Transverse colon (tissue), 4 donors: ENCODE data around the gene PROSER2. TPM values are rescaled to one million over a fixed set of nuclear protein-coding genes. Genes with fewer than 3 reads are reported as not detected.
A peak's percentile ranks its signal among the peaks of the same experiment; 100 is the strongest.

Experiments used
- DNase-seq: peaks from one replicate; pipeline ENCODE4 v3.0.0-alpha.2; 2019
- H3K27ac ChIP-seq, 4 donors: fragments of 200-600 bp; sonication (generic); 2 replicates each; pipeline ENCODE4 v1.5.1; 2016 to 2018; ENCODE audit warnings: inconsistent platforms in 4 of 4
- H3K27me3 ChIP-seq: fragments of 200-600 bp; sonication (generic); 2 replicates; pipeline ENCODE4 v1.5.1; 2017; ENCODE audit warnings: inconsistent platforms
- H3K36me3 ChIP-seq, 4 donors: fragments of 200-600 bp; sonication (generic); 2 replicates each; pipeline ENCODE4 v1.5.1; 2017 to 2019; ENCODE audit warnings: inconsistent platforms in 4 of 4
- H3K4me1 ChIP-seq, 4 donors: fragments of 200-600 bp; sonication (generic); 2 replicates each; pipeline ENCODE4 v1.5.1; 2017 to 2020; ENCODE audit warnings: inconsistent platforms in 4 of 4
- H3K4me3 ChIP-seq, 4 donors: fragments of 200-600 bp; sonication (generic); 1 replicate in 1 of 4; 2 replicates in 3 of 4; pipeline versions ENCODE4 v1.5.1 to v1.6.1; 2017 to 2019; ENCODE audit warnings: inconsistent platforms in 4 of 4
- H3K9me3 ChIP-seq, 2 donors: fragments of 200-600 bp; sonication (generic); 2 replicates each; pipeline ENCODE4 v1.5.1; 2017 to 2019; ENCODE audit warnings: inconsistent platforms in 2 of 2
- EP300 ChIP-seq: sonication (generic); formaldehyde crosslinking; IDR thresholded peaks from one replicate; pipeline ENCODE4 v1.6.1; 2017; ENCODE audit warnings: antibody characterized with exemption, low read depth
- POLR2A ChIP-seq: fragments of 450-650 bp; IDR thresholded peaks from one replicate; pipeline ENCODE4 v1.6.1; 2016; ENCODE audit warnings: antibody characterized with exemption, mild to moderate bottlenecking, moderate library complexity
- POLR2AphosphoS5 ChIP-seq, 3 donors: sonication (generic); formaldehyde crosslinking; IDR thresholded peaks; one replicate each; pipeline ENCODE4 v1.6.1; 2016; ENCODE audit warnings: antibody characterized with exemption in 3 of 3
- WGBS, 2 donors: methylation state at CpG; one replicate each; pipeline ENCODE4 v1.1.5; 2018; ENCODE audit warnings: low coverage in 1 of 2; 5-methylcytosine and 5-hydroxymethylcytosine counted together
- in situ Hi-C, 4 donors: fragments of 200-750 bp; cut with MboI; loops; one replicate each; pipeline versions ENCODE4 v1.15.0 to v1.15.1; 2017; ENCODE audit warnings: low sequenced_read_pairs in 3 of 4, low pct_ligation_motif_present in 1 of 4, low pct_unique_long_range_greater_than_20kb in 1 of 4
- intact Hi-C: fragments of 100-400 bp; cut with DNase I; formaldehyde crosslinking; loops from one replicate; pipeline ENCODE4 v1.15.1; 2023; ENCODE audit warnings: low total_unique reads
- total RNA-seq, 4 donors: library from RNA; depleted of rRNA; stranded (reverse); fragments of >200 nt; gene quantifications; one replicate each; pipeline ENCODE4 v1.1.0, GENCODE V29; 2016
- TF ChIP-seq, protein P1 (sequence below), 5 experiments: fragments of 200-600 bp in 3 of 5; fragments of 450-650 bp in 2 of 5; sonication (generic) in 3 of 5; IDR thresholded peaks; 1 replicate in 2 of 5; 2 replicates in 3 of 5; pipeline ENCODE4 v1.5.1; 2016 to 2017; ENCODE audit warnings: antibody characterized with exemption in 5 of 5, inconsistent platforms in 3 of 5, mild to moderate bottlenecking in 2 of 5, moderate library complexity in 1 of 5

PROSER2 gene
- total RNA-seq, result 10 to 100 TPM in 1 of 4 donors, 1 to 10 TPM in 3; 4.2 to 29.2 (median 6.9) TPM

- peak; percentile 65 for DNase-seq
- H3K4me3 ChIP-seq, result peak within 1 kb of the TSS; percentile 70 to 86 (median 78)
- H3K27ac ChIP-seq, result peak within 1 kb of the TSS; percentile 55 to 81 (median 80)
- intact Hi-C loops (no loop called here), in situ Hi-C loops (no loop called here)
- peaks cover 28% of the 10 kb centered on the region for H3K27me3 ChIP-seq
- H3K4me1 ChIP-seq, result peaks cover 0 to 22% (median 5%) of the 10 kb centered on the region in 4 donors
- 1% methylated on average over 29 of the region's 114 CpGs; no CpG with 5 or more reads in 1 of the 2 donors for WGBS, 2 donors
- TF ChIP-seq EP300, result no peak
- TF ChIP-seq POLR2A, result peak; percentile 69
- peak; percentile 22 to 81 (median 77) for TF ChIP-seq POLR2AphosphoS5 (IDR thresholded peaks at IDR 0.05)
- TF ChIP-seq, protein P1, sequence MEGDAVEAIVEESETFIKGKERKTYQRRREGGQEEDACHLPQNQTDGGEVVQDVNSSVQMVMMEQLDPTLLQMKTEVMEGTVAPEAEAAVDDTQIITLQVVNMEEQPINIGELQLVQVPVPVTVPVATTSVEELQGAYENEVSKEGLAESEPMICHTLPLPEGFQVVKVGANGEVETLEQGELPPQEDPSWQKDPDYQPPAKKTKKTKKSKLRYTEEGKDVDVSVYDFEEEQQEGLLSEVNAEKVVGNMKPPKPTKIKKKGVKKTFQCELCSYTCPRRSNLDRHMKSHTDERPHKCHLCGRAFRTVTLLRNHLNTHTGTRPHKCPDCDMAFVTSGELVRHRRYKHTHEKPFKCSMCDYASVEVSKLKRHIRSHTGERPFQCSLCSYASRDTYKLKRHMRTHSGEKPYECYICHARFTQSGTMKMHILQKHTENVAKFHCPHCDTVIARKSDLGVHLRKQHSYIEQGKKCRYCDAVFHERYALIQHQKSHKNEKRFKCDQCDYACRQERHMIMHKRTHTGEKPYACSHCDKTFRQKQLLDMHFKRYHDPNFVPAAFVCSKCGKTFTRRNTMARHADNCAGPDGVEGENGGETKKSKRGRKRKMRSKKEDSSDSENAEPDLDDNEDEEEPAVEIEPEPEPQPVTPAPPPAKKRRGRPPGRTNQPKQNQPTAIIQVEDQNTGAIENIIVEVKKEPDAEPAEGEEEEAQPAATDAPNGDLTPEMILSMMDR (IDR thresholded peaks at IDR 0.05), result no peak
- H3K36me3 ChIP-seq, result no peaks in the 10 kb centered on the region
- H3K9me3 ChIP-seq, result no peaks in the 10 kb centered on the region
Observed at GRCh38 chr10:11823122-11823988, at the start of gene PROSER2. Gene PROSER2, plus strand, starts transcription at chr10:11823356. Its CDS starts 28,722 bp downstream, at chr10:11852078.

DNA sequence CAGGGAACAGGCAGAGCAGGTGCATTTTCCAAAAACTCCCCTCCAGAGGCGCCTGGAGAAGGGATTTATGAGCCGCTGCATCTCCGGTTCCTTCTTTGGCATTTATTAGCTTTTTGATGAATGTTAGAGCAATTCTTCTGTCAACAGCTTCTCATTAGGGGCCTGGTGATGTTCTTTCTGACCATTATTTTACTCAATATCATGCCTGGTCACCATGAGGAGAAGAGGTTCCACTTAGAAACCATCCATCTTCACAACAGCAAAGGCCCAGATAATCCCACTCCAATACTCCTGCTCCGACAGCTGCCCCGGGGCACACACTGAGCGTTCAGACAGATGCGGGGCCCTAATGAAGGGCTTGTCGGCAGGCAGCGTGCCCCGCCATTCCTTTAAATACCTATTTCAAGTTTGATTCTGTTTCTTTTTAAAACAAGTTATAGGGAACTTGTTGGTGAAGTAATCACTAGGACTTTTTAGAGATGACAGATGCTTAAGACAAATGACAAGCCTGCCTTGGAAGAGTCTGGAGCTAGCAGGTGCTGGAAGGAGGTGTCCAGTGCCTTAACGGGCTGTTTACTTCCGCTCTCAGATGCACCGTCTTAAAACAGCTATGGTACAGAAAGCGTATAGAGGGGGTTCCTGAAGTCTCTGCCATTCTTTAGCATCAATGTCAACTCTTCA, 49.3 kb upstream of the PROSER2 start:
- Histone ChIP-seq H3K27me3 (no peaks in the 10 kb centered on the region), H3K27ac (no peak overlapping the region), H3K4me1 (no peaks in the 10 kb centered on the region), H3K4me3 (no peak overlapping the region), H3K9me3 (no peaks in the 10 kb centered on the region), H3K36me3 (no peaks in the 10 kb centered on the region)
- TF ChIP-seq POLR2AphosphoS5 (IDR thresholded peaks at IDR 0.05), result no peak
- TF ChIP-seq EP300, result no peak
- no peak for DNase-seq
- 85 to 86% methylated on average over 7 to 14 of the region's 14 CpGs for WGBS, 2 donors
- intact Hi-C loops (no loop called here), in situ Hi-C loops (no loop called here)

DNA sequence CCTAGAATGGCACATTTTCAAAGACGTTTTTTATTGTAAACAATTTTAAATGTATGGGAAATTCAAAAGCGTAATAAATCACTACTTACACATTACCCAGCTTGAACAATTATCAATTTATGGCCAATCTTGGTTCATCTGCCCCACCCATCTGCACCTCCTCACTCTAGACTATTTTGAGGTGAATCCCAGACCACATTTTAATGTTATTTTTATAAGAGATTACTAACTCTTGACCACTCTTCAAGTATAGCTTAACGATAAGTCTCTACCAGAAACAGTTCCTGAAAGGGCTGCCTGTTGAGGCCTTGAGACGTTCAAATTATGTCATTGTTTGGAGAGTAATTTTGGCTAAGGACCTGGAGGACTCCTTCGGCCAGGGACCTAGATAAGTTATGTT, 47.7 kb upstream of the PROSER2 start:
- no peaks in the 10 kb centered on the region for H3K36me3 ChIP-seq
- H3K4me3 ChIP-seq, result no peak overlapping the region
- H3K9me3 ChIP-seq, result no peaks in the 10 kb centered on the region
- intact Hi-C loops (no loop called here), in situ Hi-C loops (loop anchor here in 1 of 4 donors (25.0 kb wide), 1 partner anchor 212 kb away; no protein-coding TSS in a partner anchor)
- 46 to 62% methylated on average over 4 to 5 of the region's 5 CpGs for WGBS, 2 donors
- no peaks in the 10 kb centered on the region for H3K4me1 ChIP-seq
- TF ChIP-seq POLR2A (no peak), EP300 (no peak), POLR2AphosphoS5 (IDR thresholded peaks at IDR 0.05) (no peak)
- TF ChIP-seq, protein P1 (IDR thresholded peaks at IDR 0.05), result no peak
- H3K27me3 ChIP-seq, result no peaks in the 10 kb centered on the region
- H3K27ac ChIP-seq, result no peak overlapping the region
- no peak for DNase-seq

DNA sequence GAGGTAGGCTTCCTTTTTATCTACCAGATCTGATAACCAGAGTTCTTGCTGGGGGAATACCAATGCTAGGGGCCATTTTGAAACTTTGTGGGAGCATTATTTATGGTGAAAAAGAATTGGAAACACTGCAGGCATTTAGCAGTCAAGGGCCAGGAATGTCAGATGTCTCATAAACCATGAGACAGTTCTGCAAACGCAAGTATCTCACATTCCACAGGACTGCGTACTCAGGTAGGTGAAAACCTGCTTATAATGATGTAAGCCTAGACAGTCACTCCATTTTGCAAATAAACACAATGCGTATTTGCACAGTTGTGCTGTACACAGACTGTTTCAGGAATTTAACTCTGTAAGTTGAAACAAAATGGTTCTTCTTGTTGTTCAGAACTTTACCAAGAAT, 47.1 kb upstream of the PROSER2 start:
- no peaks in the 10 kb centered on the region for H3K9me3 ChIP-seq
- H3K4me3 ChIP-seq, result no peak overlapping the region
- TF ChIP-seq POLR2A, result no peak
- TF ChIP-seq EP300, result no peak
- no peak for TF ChIP-seq POLR2AphosphoS5 (IDR thresholded peaks at IDR 0.05)
- TF ChIP-seq, protein P1 (IDR thresholded peaks at IDR 0.05), result no peak
- intact Hi-C loops (no loop called here), in situ Hi-C loops (loop anchor here in 1 of 4 donors (25.0 kb wide), 1 partner anchor 211 kb away; no protein-coding TSS in a partner anchor)
- 80% methylated on average over 1 to 3 of the region's 3 CpGs for WGBS, 2 donors
- H3K36me3 ChIP-seq, result no peaks in the 10 kb centered on the region
- no peak overlapping the region for H3K27ac ChIP-seq
- no peaks in the 10 kb centered on the region for H3K27me3 ChIP-seq
- no peaks in the 10 kb centered on the region for H3K4me1 ChIP-seq
- DNase-seq, result no peak
